SW480 (cell line): ENCODE results near the gene HEBP2.
"Not testable (repeated sequence)": the region's sequence is repeated elsewhere in the genome, so short reads cannot be mapped to it uniquely, and the experiment has no call there.

ENCODE experiments used
- DNase-seq: peaks from one replicate; pipeline ENCODE4 v3.0.0-alpha.2; 2016; ENCODE audit warnings: low spot score

HEBP2 gene

DNA sequence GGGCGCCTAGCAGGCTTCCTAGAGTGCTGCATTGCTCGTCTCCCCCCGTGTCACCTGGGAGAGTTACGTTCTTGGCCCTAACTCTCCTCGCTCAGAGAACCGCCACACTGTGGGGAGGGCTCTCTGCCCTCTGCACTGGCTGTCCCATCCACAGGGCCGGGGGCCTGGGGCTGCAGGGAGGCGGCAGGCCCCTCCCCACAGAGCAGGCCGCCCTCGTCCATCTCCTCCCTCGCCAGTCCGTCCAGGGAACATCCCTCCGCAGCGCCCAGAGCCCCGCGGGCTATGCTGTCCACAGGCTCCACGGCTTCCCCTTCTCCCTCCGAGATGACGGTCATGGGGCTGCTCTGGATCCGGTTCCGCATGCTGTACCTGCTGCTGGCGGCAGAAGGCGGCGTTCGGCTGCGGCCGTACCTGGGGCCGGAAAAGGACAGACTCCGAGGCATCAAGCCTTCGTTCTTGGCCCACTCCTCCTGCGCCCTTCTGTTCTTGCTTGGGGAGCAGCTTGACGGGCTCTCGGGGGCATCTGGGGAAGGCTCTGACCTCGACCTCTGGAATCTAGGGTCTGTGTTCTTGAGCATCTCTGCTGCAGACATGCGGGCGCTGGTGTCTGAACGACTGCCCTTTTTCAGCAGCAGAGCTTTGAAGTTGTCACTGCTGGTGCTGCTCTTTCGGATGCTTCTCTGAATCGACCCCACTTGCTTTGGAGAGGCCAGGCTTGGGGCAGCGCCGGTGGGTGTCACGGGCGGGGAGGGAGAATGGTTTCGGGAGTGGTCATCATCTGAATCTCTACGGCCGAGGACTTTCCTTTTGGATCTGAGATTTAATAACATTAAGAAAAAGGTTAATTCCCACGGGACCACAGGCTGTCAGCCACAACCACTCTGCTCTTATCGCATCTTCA, 20.2 kb downstream of the HEBP2 start:
- no peak for DNase-seq

- not testable (repeated sequence) for DNase-seq
Observed at GRCh38 chr6:138425256-138425655, 21.2 kb downstream of the HEBP2 start.

GRCh38 chr6:138426500-138427123, 22.6 kb downstream of the HEBP2 start:
- DNase-seq, result no peak

DNA sequence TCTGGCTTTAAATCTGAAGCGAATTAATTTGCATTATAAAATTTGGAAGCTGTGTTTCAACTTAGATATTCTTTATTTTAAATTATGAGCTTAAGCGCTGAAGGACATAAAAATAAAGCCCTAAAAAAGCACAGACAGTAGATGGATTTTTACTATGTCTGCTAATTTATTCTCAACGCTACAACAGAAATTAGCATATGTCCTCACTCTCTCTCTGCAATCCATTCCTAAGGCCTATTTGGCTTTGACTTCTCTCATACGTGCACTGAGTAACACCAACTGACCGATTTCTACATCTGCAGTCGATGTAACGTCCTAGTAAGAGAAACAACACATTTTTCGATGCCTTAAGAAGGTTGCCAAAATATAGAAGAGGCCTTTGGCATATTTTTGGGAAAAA, 23.7 kb downstream of the HEBP2 start:
- DNase-seq, result no peak

DNA sequence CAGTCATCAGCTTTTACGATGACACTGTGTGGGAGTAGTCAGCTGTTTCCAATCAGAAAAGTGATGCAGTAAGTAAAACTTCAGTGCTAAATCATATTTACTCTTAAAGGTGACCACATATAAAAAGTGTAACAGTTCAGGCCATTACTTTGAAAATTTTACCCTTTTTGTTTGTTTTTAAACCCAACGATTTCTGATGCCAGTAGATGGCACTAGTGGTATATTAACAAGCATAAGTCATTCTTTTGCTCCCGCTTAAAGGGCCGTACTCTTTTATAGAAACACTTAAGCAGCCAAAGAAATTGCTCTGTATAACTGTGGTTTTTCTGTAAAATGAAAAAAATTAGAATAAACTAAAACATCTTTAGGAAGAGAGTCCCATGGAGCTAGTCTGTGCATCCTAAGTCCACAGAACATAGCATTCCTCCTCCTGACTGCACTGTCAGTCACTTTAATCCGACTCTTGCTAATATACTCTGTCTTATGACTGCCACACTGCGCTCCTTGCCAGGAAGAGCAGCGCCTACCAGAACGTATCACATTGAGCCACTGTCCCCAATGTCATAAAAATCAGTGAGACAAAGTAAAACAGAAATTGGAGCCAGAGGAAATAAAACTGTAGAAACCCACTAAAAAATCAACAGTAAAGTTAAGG, 25.0 kb downstream of the HEBP2 start:
- peak; percentile 31 for DNase-seq

DNA sequence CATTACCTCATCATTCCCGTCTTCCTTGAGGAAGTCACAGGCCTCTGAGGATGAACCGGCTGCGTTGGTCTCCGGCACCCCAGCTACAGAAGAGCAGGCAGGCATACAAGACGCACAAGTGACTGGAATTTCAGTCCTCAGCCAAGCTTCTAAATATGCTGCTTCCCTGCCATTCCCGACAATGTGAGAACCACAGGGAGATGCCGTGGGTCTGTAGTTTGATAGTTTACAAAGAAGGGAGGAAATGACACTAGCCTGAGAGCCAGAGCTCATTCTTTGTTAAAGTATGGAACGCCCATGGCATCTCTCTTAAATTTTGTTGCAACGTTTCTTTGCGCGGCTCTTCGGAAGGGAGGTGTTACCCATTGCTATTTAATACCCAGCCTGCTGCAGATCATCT, 25.7 kb downstream of the HEBP2 start:
- DNase-seq, result no peak

DNA sequence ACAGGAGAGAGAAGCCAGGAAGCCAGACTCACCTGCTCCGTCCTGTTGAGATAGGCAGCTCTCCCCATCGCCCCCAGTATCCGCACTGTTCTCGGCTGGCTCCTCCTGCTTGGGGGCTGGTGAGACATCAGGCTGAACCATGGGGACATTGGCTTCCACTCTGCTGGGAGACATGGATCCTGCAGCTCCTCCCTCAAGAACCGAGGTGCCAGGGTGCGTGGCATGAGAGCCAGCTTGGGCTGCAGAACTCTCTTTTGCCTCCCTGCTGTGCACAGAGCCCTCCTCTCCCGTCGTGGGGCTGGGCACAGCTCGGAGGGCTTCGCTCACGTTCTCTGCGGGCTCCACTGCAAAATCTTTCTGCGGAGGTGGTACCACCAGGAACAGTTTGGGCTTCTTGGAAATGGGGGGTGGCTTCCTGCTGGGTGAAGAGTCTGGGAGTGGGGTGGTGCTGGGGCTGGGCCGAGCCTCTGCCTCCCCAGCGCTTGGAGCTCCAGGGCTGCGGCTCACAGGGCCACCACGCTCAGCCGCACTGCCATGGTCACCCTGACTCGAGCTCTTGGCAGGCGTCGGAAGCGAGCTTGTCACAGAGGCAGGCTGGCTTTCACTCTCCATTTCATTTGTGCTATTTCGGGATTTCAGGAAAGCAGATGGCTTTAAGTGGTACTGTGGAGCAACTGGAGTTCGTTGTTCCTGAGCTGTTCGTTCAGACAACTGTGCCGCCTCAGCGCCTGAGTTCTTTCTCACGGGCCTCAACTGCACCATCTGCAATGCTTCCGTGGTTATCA, 26.5 kb downstream of the HEBP2 start:
- no peak for DNase-seq

DNA sequence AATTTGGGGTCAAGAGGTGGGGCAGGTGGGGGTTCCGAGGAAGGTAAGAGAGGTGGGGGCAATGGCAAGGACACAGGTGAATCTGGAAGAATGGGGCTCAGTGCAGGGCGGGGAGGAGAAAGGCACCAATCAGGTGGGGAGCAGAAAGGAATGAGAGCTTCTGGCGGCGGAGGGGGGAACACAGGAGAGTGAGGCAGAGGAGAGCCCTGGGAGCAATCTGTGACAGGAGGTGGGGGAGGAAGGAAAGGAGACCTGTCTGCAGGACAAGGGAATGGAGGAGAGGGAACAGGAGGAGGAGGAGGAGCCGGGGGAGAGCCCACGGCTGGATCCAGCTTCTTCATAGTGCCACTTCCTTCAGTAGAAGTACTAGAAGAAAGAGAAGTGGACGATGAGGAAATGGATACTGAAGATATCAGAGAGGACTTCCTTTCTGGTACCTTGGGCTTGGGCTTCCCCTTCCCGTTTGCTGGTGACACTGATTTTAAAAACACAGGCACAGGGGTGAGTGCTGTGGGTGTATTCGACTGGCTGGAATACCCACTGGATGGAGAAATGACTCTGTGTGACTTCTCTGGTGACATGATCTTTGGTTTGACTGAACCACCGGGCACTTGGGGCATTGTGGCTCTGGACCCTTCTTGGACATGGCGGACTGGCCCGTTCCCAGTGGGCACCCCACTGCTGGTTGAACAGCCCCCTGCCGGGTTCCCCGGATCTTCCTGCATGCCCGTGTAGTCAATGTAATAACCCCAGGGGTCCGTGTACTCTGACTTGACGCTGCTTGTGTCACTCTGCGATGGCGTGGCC, 27.4 kb downstream of the HEBP2 start:
- DNase-seq, result no peak

DNA sequence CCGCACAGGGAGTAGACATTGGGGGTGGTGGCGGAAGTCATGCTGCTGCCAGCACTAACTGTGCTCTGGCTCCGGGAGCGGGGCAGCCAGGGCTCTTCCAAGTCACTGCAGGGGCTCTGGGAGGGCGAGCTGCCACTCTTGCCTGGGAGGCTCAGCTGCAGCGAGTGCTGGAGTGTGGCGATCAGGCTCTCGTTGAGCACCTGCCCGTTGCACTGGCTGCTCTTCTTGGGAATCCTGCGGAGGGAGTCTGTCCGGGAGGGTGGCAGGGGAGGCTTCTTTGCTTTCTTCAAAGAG, 28.0 kb downstream of the HEBP2 start:
- no peak for DNase-seq

DNA sequence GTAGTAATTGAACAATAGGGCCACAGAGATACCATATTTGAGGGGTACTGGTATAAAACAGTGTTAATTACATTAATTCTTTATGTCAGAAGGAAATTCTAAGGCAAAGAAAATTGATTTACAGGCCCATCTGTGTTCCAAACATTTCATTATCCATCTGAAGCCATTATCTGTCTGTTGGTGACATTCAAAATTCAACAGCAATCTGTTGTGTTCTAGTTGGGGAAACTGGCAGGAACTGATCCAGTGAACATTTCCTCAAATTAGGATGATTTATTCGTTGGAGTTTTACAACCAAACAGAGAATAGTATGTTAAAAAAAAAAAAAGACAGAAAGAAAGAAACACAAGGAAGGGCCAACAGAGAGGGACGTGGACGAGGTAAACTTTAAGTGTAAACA, 30.1 kb downstream of the HEBP2 start:
- no peak for DNase-seq

GRCh38 chr6:138434925-138435324, 30.9 kb downstream of the HEBP2 start:
- DNase-seq, result no peak

GRCh38 chr6:138439546-138439945, 35.5 kb downstream of the HEBP2 start:
- no peak for DNase-seq

DNA sequence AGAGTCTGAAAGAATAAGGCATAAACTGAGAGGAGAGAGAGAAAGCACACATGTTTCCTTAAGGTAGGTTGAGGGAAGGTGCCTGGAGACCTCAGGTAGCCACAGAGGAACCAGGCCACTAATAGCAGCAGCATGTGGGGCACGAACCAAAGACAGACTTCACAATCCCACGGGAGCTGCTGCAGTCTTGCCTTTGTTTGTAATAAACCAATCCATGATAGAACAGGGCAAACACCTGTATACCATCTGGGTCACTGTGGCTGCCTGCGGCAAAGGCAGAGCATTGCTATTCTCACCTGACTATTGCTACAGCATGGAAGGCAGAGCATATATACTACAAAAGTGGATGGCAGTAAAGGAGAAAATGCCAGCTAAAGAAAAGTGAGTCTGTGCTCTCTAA, 36.3 kb downstream of the HEBP2 start:
- DNase-seq, result no peak

- DNase-seq, result no peak
Observed at GRCh38 chr6:138440758-138441357, 36.8 kb downstream of the HEBP2 start.

- DNase-seq, result no peak
Observed at GRCh38 chr6:138441965-138442364, 37.9 kb downstream of the HEBP2 start.

DNA sequence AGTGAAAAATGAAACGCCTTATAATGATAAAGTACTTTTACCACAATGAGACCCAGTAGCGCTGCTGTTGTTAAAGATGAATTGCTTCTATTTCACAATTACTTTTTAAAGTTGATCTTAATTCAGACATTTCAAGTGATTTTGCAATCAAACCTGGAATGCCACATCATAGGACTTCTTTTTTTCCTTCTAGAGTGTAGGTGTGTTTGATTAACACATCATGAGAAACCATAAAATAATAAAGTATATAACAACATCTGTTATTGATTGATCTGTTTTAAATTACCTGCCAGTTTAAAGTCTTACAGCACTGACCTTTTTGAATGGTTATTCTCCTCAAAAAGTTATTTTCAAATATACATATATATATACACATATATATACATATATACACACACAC, 38.6 kb downstream of the HEBP2 start:
- DNase-seq, result no peak

GRCh38 chr6:138443979-138444378, 40.0 kb downstream of the HEBP2 start:
- no peak for DNase-seq

DNA sequence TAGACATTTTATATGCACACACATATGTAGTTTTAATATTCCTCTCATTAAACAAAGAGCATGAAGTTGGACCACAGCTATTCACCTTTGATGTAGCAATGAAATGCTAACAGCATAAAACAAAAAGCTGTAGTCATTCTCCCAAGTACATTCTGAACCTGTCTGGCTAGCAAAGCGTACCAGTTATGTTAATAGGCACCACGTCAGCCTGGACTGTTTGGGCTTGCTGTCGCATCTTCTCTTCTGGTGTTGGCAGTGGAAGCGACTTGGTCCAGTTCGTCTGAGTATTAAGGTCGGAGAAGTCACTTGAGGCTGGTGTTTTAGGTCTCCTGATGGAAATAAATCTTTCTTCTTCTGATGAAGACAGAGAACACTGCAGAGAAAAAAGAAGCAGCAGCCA, 42.8 kb downstream of the HEBP2 start:
- no peak for DNase-seq

- no peak for DNase-seq
Observed at GRCh38 chr6:138450445-138450844, 46.4 kb downstream of the HEBP2 start.

DNA sequence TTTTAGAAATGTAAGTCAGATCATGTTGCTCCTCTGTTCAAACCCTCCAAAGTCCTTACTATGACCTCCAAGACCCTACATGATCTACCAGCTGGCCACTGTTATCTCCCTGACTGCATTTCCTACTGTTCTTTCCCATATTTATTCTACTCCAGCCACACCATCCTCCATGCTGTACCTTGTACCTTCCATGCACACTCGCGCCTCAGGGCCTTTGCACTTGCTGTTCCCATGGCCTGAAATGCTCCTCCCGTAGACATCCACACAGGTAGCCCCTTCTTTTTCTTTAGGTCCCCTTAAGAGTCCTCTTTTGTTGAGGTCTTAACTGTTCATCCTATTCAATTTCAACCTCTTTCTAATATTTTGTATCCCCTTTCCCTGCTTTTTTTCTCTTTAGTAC, 47.0 kb downstream of the HEBP2 start:
- no peak for DNase-seq

DNA sequence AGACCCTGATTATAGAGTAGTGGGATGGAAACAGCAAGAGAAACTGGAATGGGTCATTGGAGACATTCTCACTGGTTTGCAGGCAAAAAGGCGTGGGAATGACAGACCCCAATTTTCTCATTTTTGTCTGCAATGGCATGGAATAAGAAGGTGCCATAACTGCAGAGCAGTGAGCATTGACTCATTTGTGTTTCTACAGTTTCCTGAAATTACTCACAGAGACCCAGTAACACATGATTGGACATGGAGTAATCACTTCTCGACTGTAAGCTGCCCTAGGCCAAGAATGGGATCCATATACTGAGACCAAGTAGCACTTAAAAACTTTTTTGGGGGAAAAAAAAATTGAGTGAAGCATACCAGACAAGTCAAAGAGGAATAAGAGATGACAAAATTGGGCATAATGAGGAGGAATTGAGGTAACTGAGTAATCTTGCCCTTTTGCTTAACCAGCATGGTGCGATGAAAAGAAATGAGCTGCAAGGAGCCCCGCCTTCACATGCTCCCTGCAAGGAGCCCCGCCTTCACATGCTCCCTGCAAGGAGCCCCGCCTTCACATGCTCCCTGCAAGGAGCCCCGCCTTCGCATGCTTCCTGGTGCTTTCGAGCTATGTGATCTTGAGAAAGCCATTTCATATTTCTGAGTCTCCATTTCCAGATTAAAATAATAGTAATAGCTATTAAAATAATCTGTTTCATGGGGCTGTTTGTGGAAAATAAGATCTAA, 51.1 kb downstream of the HEBP2 start:
- DNase-seq, result peak; percentile 36
